Smooth muscle cell (in vitro differentiated cells): ENCODE measurements around the gene B3GLCT. TPM values are rescaled to one million over a fixed set of nuclear protein-coding genes. Genes with fewer than 3 reads are reported as not detected.

ENCODE experiments used
- DNase-seq: peaks from one replicate; lab custom pipeline; 2025; ENCODE audit not compliant: unreplicated experiment; lab: John Stamatoyannopoulos, UW
- H2AFZ ChIP-seq: fragments of 200-600 bp; sonication (generic); 2 replicates; pipeline ENCODE4 v1.6.0; 2016; ENCODE audit warnings: antibody characterized with exemption, low read depth, mild to moderate bottlenecking
- H3F3A ChIP-seq: fragments of 200-600 bp; sonication (generic); 2 replicates; pipeline ENCODE4 v1.6.0; 2017; ENCODE audit warnings: antibody characterized with exemption, low read depth
- H3K27ac ChIP-seq: fragments of 200-600 bp; sonication (generic); 2 replicates; pipeline ENCODE4 v1.5.1; 2016; ENCODE audit warnings: low read depth, mild to moderate bottlenecking
- H3K27me3 ChIP-seq: fragments of 200-600 bp; sonication (generic); 2 replicates; pipeline ENCODE4 v1.6.1; 2016; ENCODE audit warnings: low read depth, mild to moderate bottlenecking
- H3K36me3 ChIP-seq: fragments of 200-600 bp; sonication (generic); 2 replicates; pipeline ENCODE4 v1.5.1; 2016; ENCODE audit warnings: low read depth
- H3K4me1 ChIP-seq: fragments of 200-600 bp; sonication (generic); 2 replicates; pipeline ENCODE4 v1.5.1; 2016; ENCODE audit warnings: low read depth
- H3K4me2 ChIP-seq: fragments of 200-600 bp; sonication (generic); 2 replicates; pipeline ENCODE4 v1.6.0; 2016; ENCODE audit warnings: mild to moderate bottlenecking
- H3K4me3 ChIP-seq: fragments of 200-600 bp; sonication (generic); 2 replicates; pipeline ENCODE4 v1.5.1; 2016; ENCODE audit warnings: mild to moderate bottlenecking
- H3K79me2 ChIP-seq: fragments of 200-600 bp; sonication (generic); 2 replicates; pipeline ENCODE4 v1.6.0; 2016; ENCODE audit warnings: low read depth, mild to moderate bottlenecking
- H3K9ac ChIP-seq: fragments of 200-600 bp; sonication (generic); 2 replicates; pipeline ENCODE4 v1.6.0; 2016; ENCODE audit warnings: low read depth
- H3K9me3 ChIP-seq: fragments of 200-600 bp; sonication (generic); replicated peaks from 2 replicates; pipeline ENCODE4 v1.5.1; 2016; ENCODE audit warnings: low read depth
- H4K20me1 ChIP-seq: fragments of 200-600 bp; sonication (generic); 2 replicates; pipeline ENCODE4 v1.6.0; 2016; ENCODE audit warnings: low read depth
- CTCF ChIP-seq: fragments of 200-600 bp; sonication (generic); IDR thresholded peaks from 2 replicates; pipeline ENCODE4 v1.5.1; 2017; ENCODE audit warnings: borderline replicate concordance, mild to moderate bottlenecking, antibody characterized with exemption; ENCODE audit not compliant: insufficient read depth, poor library complexity, severe bottlenecking
- WGBS: methylation state at CpG from one replicate; pipeline ENCODE4 v1.1.7; 2016; ENCODE audit warnings: low lambda C conversion rate; 5-methylcytosine and 5-hydroxymethylcytosine counted together
- polyA plus RNA-seq: library from polyadenylated mRNA; unstranded; fragments of >200 nt; fragmentation: Nextera tagmentation; extraction: Ambion mirVana; gene quantifications from 2 replicates; pipeline ENCODE4 v1.2.1, GENCODE V29; 2016
- total RNA-seq: library from RNA; depleted of rRNA; stranded (reverse); fragments of >200 nt; gene quantifications from 2 replicates; pipeline ENCODE4 v1.2.3, GENCODE V29; 2014

Gene B3GLCT
- total and polyA plus RNA-seq, 2 experiments from 2014 or later = 8.0 to 17.7 TPM

GRCh38 chr13:31346891-31347290 lies 147.1 kb downstream of the B3GLCT start:
- Histone ChIP-seq H4K20me1 (no peaks in the 10 kb centered on the region), H3K36me3 (no peaks in the 10 kb centered on the region), H3K79me2 (no peaks in the 10 kb centered on the region), H3K4me1 (no peaks in the 10 kb centered on the region), H3K27ac (no peak overlapping the region), H3K4me3 (no peak overlapping the region), H3K9ac (no peak overlapping the region), H2AFZ (no peak overlapping the region), H3F3A (no peaks in the 10 kb centered on the region), H3K4me2 (no peak overlapping the region), H3K9me3 (no peaks in the 10 kb centered on the region), H3K27me3 (no peaks in the 10 kb centered on the region)
- DNase-seq = no peak
- whole genome bisulfite sequencing = 94% methylated on average over 2 of the region's 2 CpGs
- TF ChIP-seq CTCF = no peak

DNA sequence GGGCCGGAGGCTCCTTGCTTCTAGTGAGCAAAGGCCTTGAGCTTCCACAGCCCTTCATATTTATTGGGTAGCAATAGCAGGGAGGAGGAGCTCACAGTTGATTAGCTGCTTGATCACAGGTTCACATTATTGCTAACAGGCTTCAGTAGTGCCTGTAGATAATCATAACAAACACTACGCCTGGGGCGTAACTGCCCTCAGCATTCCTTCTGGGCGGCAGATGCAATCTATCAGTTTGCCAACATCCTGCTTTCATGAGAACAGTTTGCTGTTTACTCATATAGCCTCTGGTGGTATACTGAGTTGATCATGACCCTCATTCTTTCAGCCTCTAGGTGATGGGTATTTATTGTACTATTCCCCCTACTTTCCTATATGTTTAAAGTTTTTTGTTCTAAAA lies 149.4 kb downstream of the B3GLCT start:
- Histone ChIP-seq H4K20me1 (no peaks in the 10 kb centered on the region), H2AFZ (no peak overlapping the region), H3F3A (no peaks in the 10 kb centered on the region), H3K79me2 (no peaks in the 10 kb centered on the region), H3K4me2 (no peak overlapping the region), H3K9ac (no peak overlapping the region), H3K27ac (no peak overlapping the region), H3K27me3 (no peaks in the 10 kb centered on the region), H3K4me1 (no peaks in the 10 kb centered on the region), H3K36me3 (no peaks in the 10 kb centered on the region), H3K9me3 (no peaks in the 10 kb centered on the region), H3K4me3 (no peak overlapping the region)
- TF ChIP-seq CTCF = no peak
- no peak for DNase-seq
- 92% methylated on average over 4 of the region's 4 CpGs for WGBS

DNA sequence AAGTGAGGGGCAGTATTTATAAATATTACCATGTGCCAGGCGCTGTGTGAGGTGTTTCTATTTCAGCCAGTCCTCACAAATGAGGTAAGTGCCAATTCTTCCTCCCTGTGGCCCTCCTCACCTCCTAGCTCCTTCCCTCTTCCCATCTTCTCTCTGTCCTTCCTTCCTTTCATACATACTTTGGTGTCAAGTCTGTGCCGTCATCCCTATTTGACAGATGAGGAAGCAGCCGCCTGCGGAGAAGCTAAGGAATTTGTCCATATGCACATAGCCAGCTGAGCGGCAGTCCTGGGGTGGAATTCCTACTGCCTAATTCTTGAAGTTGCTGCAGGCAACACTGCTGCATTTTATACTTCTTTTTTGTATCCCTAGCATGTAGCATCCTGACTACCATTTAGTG lies 150.8 kb downstream of the B3GLCT start:
- H3K79me2 ChIP-seq = no peaks in the 10 kb centered on the region
- no peak overlapping the region for H3K4me2 ChIP-seq
- no peaks in the 10 kb centered on the region for H3K9me3 ChIP-seq
- no peak for DNase-seq
- no peak overlapping the region for H3K4me3 ChIP-seq
- no peak overlapping the region for H3K9ac ChIP-seq
- no peaks in the 10 kb centered on the region for H3K4me1 ChIP-seq
- no peaks in the 10 kb centered on the region for H3K36me3 ChIP-seq
- no peaks in the 10 kb centered on the region for H4K20me1 ChIP-seq
- 72% methylated on average over 5 of the region's 5 CpGs for WGBS
- no peaks in the 10 kb centered on the region for H3K27me3 ChIP-seq
- no peak overlapping the region for H3K27ac ChIP-seq
- no peak overlapping the region for H2AFZ ChIP-seq
- H3F3A ChIP-seq = no peaks in the 10 kb centered on the region
- no peak for TF ChIP-seq CTCF

GRCh38 chr13:31351376-31351775 lies 151.6 kb downstream of the B3GLCT start:
- Histone ChIP-seq H3F3A (no peaks in the 10 kb centered on the region), H4K20me1 (no peaks in the 10 kb centered on the region)

More at GRCh38 chr13:31351376-31351775, 151.6 kb downstream of the B3GLCT start:
- no peak for DNase-seq
- no peak for TF ChIP-seq CTCF
- Histone ChIP-seq H3K79me2 (no peaks in the 10 kb centered on the region), H3K36me3 (no peaks in the 10 kb centered on the region), H3K27ac (no peak overlapping the region), H2AFZ (no peak overlapping the region), H3K27me3 (no peaks in the 10 kb centered on the region), H3K9ac (no peak overlapping the region), H3K9me3 (no peaks in the 10 kb centered on the region), H3K4me1 (no peaks in the 10 kb centered on the region), H3K4me2 (no peak overlapping the region), H3K4me3 (no peak overlapping the region)
- 46% methylated on average over 2 of the region's 2 CpGs for WGBS
